Measurements from ENCODE around the gene SSR4.

SSR4 gene

GRCh38 chrX:153766871-153767673 is 27.4 kb upstream of the SSR4 start:
- no peak for TF ChIP-seq CTCF (IDR thresholded peaks at IDR 0.05; ENCODE audit: insufficient read depth, low read depth, low read length, missing control alignments)
- no peak for DNase-seq (ENCODE audit: low read depth)
- no peak overlapping the region for H3K4me3 ChIP-seq (ENCODE audit: low read length)

GRCh38 chrX:153767674-153768055 is 26.8 kb upstream of the SSR4 start:
- DNase-seq (ENCODE audit: low read depth) = no peak
- H3K4me3 ChIP-seq (ENCODE audit: low read length) = no peak overlapping the region
- no peak for TF ChIP-seq CTCF (IDR thresholded peaks at IDR 0.05; ENCODE audit: insufficient read depth, low read depth, low read length, missing control alignments)

- TF ChIP-seq CTCF (IDR thresholded peaks at IDR 0.05; ENCODE audit: insufficient read depth, low read depth, low read length, missing control alignments) = no peak
- no peak overlapping the region for H3K4me3 ChIP-seq (ENCODE audit: low read length)
- DNase-seq (ENCODE audit: low read depth) = no peak
These were observed 25.9 kb upstream of the SSR4 start for GRCh38 chrX:153768311-153769157.

GRCh38 chrX:153769158-153769864 is 25.2 kb upstream of the SSR4 start:
- no peak for DNase-seq (ENCODE audit: low read depth)
- TF ChIP-seq CTCF (IDR thresholded peaks at IDR 0.05; ENCODE audit: insufficient read depth, low read depth, low read length, missing control alignments) = no peak
- H3K4me3 ChIP-seq (ENCODE audit: low read length) = no peak overlapping the region

GRCh38 chrX:153769865-153770600 is 24.4 kb upstream of the SSR4 start:
- DNase-seq (ENCODE audit: low read depth) = no peak
- no peak for TF ChIP-seq CTCF (IDR thresholded peaks at IDR 0.05; ENCODE audit: insufficient read depth, low read depth, low read length, missing control alignments)
- no peak overlapping the region for H3K4me3 ChIP-seq (ENCODE audit: low read length)
